ENCODE results near the gene PPP2R2B.

The PPP2R2B gene

GRCh38 chr5:146851133-146851532, 27.4 kb downstream of the PPP2R2B start:
- TF ChIP-seq CTBP1 (IDR thresholded peaks at IDR 0.05; ENCODE audit: borderline replicate concordance) (no peak), FOXA1 (IDR thresholded peaks at IDR 0.05) (no peak), ZNF384 (IDR thresholded peaks at IDR 0.05) (no peak), FOXK2 (IDR thresholded peaks at IDR 0.05) (no peak), HDGF (IDR thresholded peaks at IDR 0.05; ENCODE audit: borderline replicate concordance) (no peak), SP1 (IDR thresholded peaks at IDR 0.05) (no peak), ARNT (IDR thresholded peaks at IDR 0.05) (no peak)
- DNase-seq (ENCODE audit: extremely low spot score) = no peak
- ChIA-PET POLR2A (no interaction called here), CTCF (no interaction called here)

GRCh38 chr5:146849694-146850303, 28.8 kb downstream of the PPP2R2B start:
- CTCF ChIA-PET = no interaction called here

GRCh38 chr5:146848133-146848532, 30.4 kb downstream of the PPP2R2B start:
- TF ChIP-seq FOXM1 (IDR thresholded peaks at IDR 0.05; ENCODE audit: borderline replicate concordance) (no peak), SP1 (IDR thresholded peaks at IDR 0.05) (no peak), SUZ12 (IDR thresholded peaks at IDR 0.05) (no peak), NFRKB (IDR thresholded peaks at IDR 0.05) (no peak), L3MBTL2 (conservative IDR thresholded peaks at IDR 0.05) (no peak), CTBP1 (IDR thresholded peaks at IDR 0.05; ENCODE audit: borderline replicate concordance) (no peak), FOXK2 (IDR thresholded peaks at IDR 0.05) (no peak), TARDBP (IDR thresholded peaks at IDR 0.05) (no peak), ZNF384 (IDR thresholded peaks at IDR 0.05) (no peak), PKNOX1 (IDR thresholded peaks at IDR 0.05) (no peak)
- CTCF ChIA-PET = no interaction called here
- POLR2A ChIA-PET = no interaction called here
- DNase-seq (ENCODE audit: extremely low spot score) = no peak

More at GRCh38 chr5:146849694-146850303, 28.8 kb downstream of the PPP2R2B start:
- POLR2A ChIA-PET = no interaction called here
- TF ChIP-seq ZNF384 (IDR thresholded peaks at IDR 0.05) (no peak), BHLHE40 (IDR thresholded peaks at IDR 0.05; ENCODE audit: borderline replicate concordance) (no peak), SUZ12 (IDR thresholded peaks at IDR 0.05) (no peak), LEF1 (IDR thresholded peaks at IDR 0.05; ENCODE audit: borderline replicate concordance) (no peak), ELF4 (IDR thresholded peaks at IDR 0.05) (no peak), SP1 (IDR thresholded peaks at IDR 0.05) (no peak), HDGF (IDR thresholded peaks at IDR 0.05; ENCODE audit: borderline replicate concordance) (no peak), NFRKB (IDR thresholded peaks at IDR 0.05) (no peak)
- DNase-seq (ENCODE audit: extremely low spot score) = no peak

- TF ChIP-seq HDGF (IDR thresholded peaks at IDR 0.05; ENCODE audit: borderline replicate concordance) = no peak
- no peak for TF ChIP-seq NFRKB (IDR thresholded peaks at IDR 0.05)
- no peak for TF ChIP-seq FOXA1 (IDR thresholded peaks at IDR 0.05)
- TF ChIP-seq SUZ12 (IDR thresholded peaks at IDR 0.05) = no peak
- no peak for TF ChIP-seq FOXK2 (IDR thresholded peaks at IDR 0.05)
- no peak for TF ChIP-seq PKNOX1 (IDR thresholded peaks at IDR 0.05)
- no peak for TF ChIP-seq ELF4 (IDR thresholded peaks at IDR 0.05)
- no peak for TF ChIP-seq SP1 (IDR thresholded peaks at IDR 0.05)
- POLR2A ChIA-PET = no interaction called here
- DNase-seq (ENCODE audit: extremely low spot score) = no peak
- CTCF ChIA-PET = no interaction called here
Observed at GRCh38 chr5:146840016-146840415, 38.5 kb downstream of the PPP2R2B start.

- ChIA-PET POLR2A (no interaction called here), CTCF (no interaction called here)
- TF ChIP-seq LEF1 (IDR thresholded peaks at IDR 0.05; ENCODE audit: borderline replicate concordance) (no peak), SP1 (IDR thresholded peaks at IDR 0.05) (no peak), NFRKB (IDR thresholded peaks at IDR 0.05) (no peak), SUZ12 (IDR thresholded peaks at IDR 0.05) (no peak), PKNOX1 (IDR thresholded peaks at IDR 0.05) (no peak), ZNF384 (IDR thresholded peaks at IDR 0.05) (no peak), FOXM1 (IDR thresholded peaks at IDR 0.05; ENCODE audit: borderline replicate concordance) (no peak), L3MBTL2 (conservative IDR thresholded peaks at IDR 0.05) (no peak), FOXA1 (IDR thresholded peaks at IDR 0.05) (no peak), TARDBP (IDR thresholded peaks at IDR 0.05) (no peak), HDGF (IDR thresholded peaks at IDR 0.05; ENCODE audit: borderline replicate concordance) (no peak), FOXK2 (IDR thresholded peaks at IDR 0.05) (no peak)
- DNase-seq (ENCODE audit: extremely low spot score) = no peak
Observed at GRCh38 chr5:146836226-146836842, 42.2 kb downstream of the PPP2R2B start.

GRCh38 chr5:146832985-146833732, 45.4 kb downstream of the PPP2R2B start:
- CTCF ChIA-PET = no interaction called here

More at GRCh38 chr5:146832985-146833732, 45.4 kb downstream of the PPP2R2B start:
- POLR2A ChIA-PET = no interaction called here
- DNase-seq (ENCODE audit: extremely low spot score) = no peak
- TF ChIP-seq HDGF (IDR thresholded peaks at IDR 0.05; ENCODE audit: borderline replicate concordance) = no peak
- TF ChIP-seq SP1 (IDR thresholded peaks at IDR 0.05) = no peak
- TF ChIP-seq LEF1 (IDR thresholded peaks at IDR 0.05; ENCODE audit: borderline replicate concordance) = no peak
- no peak for TF ChIP-seq FOXK2 (IDR thresholded peaks at IDR 0.05)
- no peak for TF ChIP-seq SUZ12 (IDR thresholded peaks at IDR 0.05)
- TF ChIP-seq PKNOX1 (IDR thresholded peaks at IDR 0.05) = no peak
- TF ChIP-seq L3MBTL2 (conservative IDR thresholded peaks at IDR 0.05) = no peak
- no peak for TF ChIP-seq ZNF384 (IDR thresholded peaks at IDR 0.05)
- TF ChIP-seq ARNT (IDR thresholded peaks at IDR 0.05) = no peak
- TF ChIP-seq FOXM1 (IDR thresholded peaks at IDR 0.05; ENCODE audit: borderline replicate concordance) = no peak
- TF ChIP-seq BHLHE40 (IDR thresholded peaks at IDR 0.05; ENCODE audit: borderline replicate concordance) = no peak
- TF ChIP-seq FOXA1 (IDR thresholded peaks at IDR 0.05) = no peak
- no peak for TF ChIP-seq TARDBP (IDR thresholded peaks at IDR 0.05)
- no peak for TF ChIP-seq CTBP1 (IDR thresholded peaks at IDR 0.05; ENCODE audit: borderline replicate concordance)
- TF ChIP-seq ELF4 (IDR thresholded peaks at IDR 0.05) = no peak
- no peak for TF ChIP-seq NFRKB (IDR thresholded peaks at IDR 0.05)
